ENCODE results near the gene SLC49A4. TPM values are rescaled to one million over a fixed set of nuclear protein-coding genes. Genes with fewer than 3 reads are reported as not detected.

The SLC49A4 gene
- total and polyA plus RNA-seq, 12 donors, result 3.1 to 19.7 (median 15.3) TPM

- WGBS, 2 donors, result 65 to 66% methylated on average over 54 to 76 of the region's 76 CpGs
- Histone ChIP-seq H3K27me3 (peaks cover 0 to 39% (median 0%) of the 10 kb centered on the region in 7 donors), H3K36me3 (peaks cover 0 to 36% (median 0%) of the 10 kb centered on the region in 9 donors), H3K4me3 (peak overlapping the region in 1 of 10 donors; percentile 20), H3K9me3 (no peaks in the 10 kb centered on the region), H3K4me1 (no peaks in the 10 kb centered on the region), H3K27ac (no peak overlapping the region)
- ATAC-seq, result no peak
- TF ChIP-seq CTCF (IDR thresholded peaks at IDR 0.05), result no peak
- intact Hi-C loops (cut with DNase I), result no loop called here
- DNase-seq, result no peak
These were observed 118.1 kb downstream of the SLC49A4 start for GRCh38 chr3:122912772-122913538.

- H3K4me3 ChIP-seq, result no peak overlapping the region
- no peak for TF ChIP-seq CTCF (IDR thresholded peaks at IDR 0.05)
- 83 to 86% methylated on average over 33 of the region's 33 CpGs for WGBS, 2 donors
- intact Hi-C loops (cut with DNase I), result no loop called here
- H3K27me3 ChIP-seq, result peaks cover 0 to 39% (median 0%) of the 10 kb centered on the region in 7 donors
- H3K27ac ChIP-seq, result no peak overlapping the region
- ATAC-seq, result no peak
- H3K36me3 ChIP-seq, result peaks cover 0 to 36% (median 0%) of the 10 kb centered on the region in 9 donors
- no peak for DNase-seq
- no peaks in the 10 kb centered on the region for H3K9me3 ChIP-seq
- H3K4me1 ChIP-seq, result no peaks in the 10 kb centered on the region
These were observed 118.8 kb downstream of the SLC49A4 start for GRCh38 chr3:122913539-122914100.

- no peaks in the 10 kb centered on the region for H3K9me3 ChIP-seq
- H3K4me3 ChIP-seq, result no peak overlapping the region
- no peaks in the 10 kb centered on the region for H3K4me1 ChIP-seq
- H3K36me3 ChIP-seq, result peaks cover 0 to 28% (median 0%) of the 10 kb centered on the region in 9 donors
- no peak for DNase-seq
- intact Hi-C loops (cut with DNase I), result no loop called here
- no peak for TF ChIP-seq CTCF (IDR thresholded peaks at IDR 0.05)
- H3K27me3 ChIP-seq, result peaks cover 0 to 39% (median 0%) of the 10 kb centered on the region in 7 donors
- no peak for ATAC-seq
- 84 to 90% methylated on average over 17 of the region's 17 CpGs for WGBS, 2 donors
- H3K27ac ChIP-seq, result no peak overlapping the region
These were observed 120.6 kb downstream of the SLC49A4 start for GRCh38 chr3:122915300-122916055.

GRCh38 chr3:122916084-122916483 lies 121.2 kb downstream of the SLC49A4 start:
- H3K4me1 ChIP-seq, result no peaks in the 10 kb centered on the region
- intact Hi-C loops (cut with DNase I), result no loop called here
- peaks cover 0 to 34% (median 0%) of the 10 kb centered on the region in 9 donors for H3K36me3 ChIP-seq
- no peak for TF ChIP-seq CTCF (IDR thresholded peaks at IDR 0.05)
- ATAC-seq, result no peak
- WGBS, 2 donors, result 80 to 85% methylated on average over 4 of the region's 4 CpGs
- no peak overlapping the region for H3K4me3 ChIP-seq
- no peak overlapping the region for H3K27ac ChIP-seq
- no peak for DNase-seq
- H3K27me3 ChIP-seq, result peaks cover 0 to 44% (median 0%) of the 10 kb centered on the region in 7 donors
- H3K9me3 ChIP-seq, result no peaks in the 10 kb centered on the region

All from heart right ventricle (tissue), 16 donors.